ENCODE data around the gene TEN1.
A peak's percentile ranks its signal among the peaks of the same experiment; 100 is the strongest.

The TEN1 gene, protein sequence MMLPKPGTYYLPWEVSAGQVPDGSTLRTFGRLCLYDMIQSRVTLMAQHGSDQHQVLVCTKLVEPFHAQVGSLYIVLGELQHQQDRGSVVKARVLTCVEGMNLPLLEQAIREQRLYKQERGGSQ

DNA sequence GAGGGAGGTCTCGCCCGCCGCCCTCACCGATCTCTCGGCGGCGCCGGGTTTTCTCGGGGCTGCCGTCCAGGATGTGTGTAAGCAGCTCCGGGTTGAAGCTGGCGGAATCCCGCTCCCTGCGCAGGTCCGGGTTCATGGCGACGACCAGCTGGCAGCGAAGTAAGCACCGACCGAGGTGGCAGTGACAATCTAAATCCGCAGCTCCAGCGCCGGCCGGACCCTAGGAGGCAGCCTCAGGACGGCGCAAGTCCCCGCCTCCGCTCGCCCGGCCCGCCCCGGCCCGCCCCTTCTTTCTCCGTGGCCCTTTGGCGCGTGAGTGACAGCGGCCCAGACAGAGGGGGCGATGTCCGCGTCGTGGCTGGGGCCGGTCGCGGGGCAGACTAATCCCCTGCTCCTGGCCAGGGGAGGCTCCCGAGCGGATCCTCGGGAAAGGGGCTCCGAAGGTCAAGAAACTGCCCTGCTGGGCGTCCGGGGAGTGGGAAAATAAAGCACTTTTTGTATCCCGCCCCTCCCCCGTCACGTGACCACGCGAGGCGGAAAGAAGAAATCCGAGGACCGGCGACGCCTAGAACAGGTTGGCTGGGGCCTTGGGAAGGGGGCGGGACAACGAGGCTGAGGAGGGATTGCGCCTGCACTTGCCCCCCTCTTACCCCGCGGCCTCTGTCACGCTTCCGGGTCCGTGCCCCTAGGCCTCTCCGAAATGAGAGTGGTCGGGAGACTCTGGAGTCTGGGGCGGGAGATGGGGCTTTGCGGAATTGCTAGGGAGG lies at the start of gene TEN1, which contains the start of gene ACOX1:
TEN1 (plus strand) TSS at position 303 of the 767 bp plus-strand sequence. CDS start 6,953 bp downstream, outside the sequence.
ACOX1 (minus strand) TSS at position 229 of the 767 bp plus-strand sequence; CDS start at position 136, 93 bp downstream.
- Histone ChIP-seq H3K4me1 (ENCODE audit: control insufficient read depth, insufficient read depth, low read length) (peaks cover 9% of the 10 kb centered on the region), H3K36me3 (ENCODE audit: control insufficient read depth, insufficient read depth, low read length) (peaks cover 5% of the 10 kb centered on the region), H3K27me3 (ENCODE audit: control insufficient read depth, insufficient read depth, low read length) (no peaks in the 10 kb centered on the region), H3K9me3 (ENCODE audit: control insufficient read depth, insufficient read depth, low read length) (no peaks in the 10 kb centered on the region), H3K9ac (ENCODE audit: low read depth, low read length) (peak within 1 kb of the TSS; percentile 92), H3K4me3 (ENCODE audit: low read depth, low read length) (peak within 1 kb of the TSS; percentile 91)

DNA sequence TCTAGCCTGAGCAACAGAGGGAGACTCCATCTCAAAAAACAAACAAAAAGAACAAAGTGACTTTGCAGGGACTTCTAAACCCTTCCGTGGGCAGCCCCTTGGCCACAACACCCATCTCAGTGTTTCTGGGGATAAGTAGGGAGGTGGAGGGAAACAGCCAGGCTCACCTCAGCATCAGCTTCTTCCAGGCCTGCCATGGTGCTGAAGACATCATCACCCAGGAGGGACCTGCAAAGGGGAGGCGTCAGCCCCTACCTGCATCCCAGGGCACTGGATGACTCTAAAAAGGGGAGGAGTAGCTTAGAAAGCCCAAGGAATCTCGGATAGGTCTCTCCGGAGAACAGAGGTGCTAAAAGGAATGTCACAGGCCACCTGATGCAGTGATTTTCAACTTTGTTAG lies 48.0 kb upstream of the TEN1 start:
- Histone ChIP-seq H3K36me3 (ENCODE audit: control insufficient read depth, insufficient read depth, low read length) (no peaks in the 10 kb centered on the region), H3K27me3 (ENCODE audit: control insufficient read depth, insufficient read depth, low read length) (no peaks in the 10 kb centered on the region), H3K9ac (ENCODE audit: low read depth, low read length) (no peak overlapping the region), H3K4me3 (ENCODE audit: low read depth, low read length) (no peak overlapping the region), H3K4me1 (ENCODE audit: control insufficient read depth, insufficient read depth, low read length) (no peaks in the 10 kb centered on the region), H3K9me3 (ENCODE audit: control insufficient read depth, insufficient read depth, low read length) (no peaks in the 10 kb centered on the region)

GRCh38 chr17:75932852-75933251 lies 46.2 kb upstream of the TEN1 start:
- no peaks in the 10 kb centered on the region for H3K4me1 ChIP-seq (ENCODE audit: control insufficient read depth, insufficient read depth, low read length)
- H3K36me3 ChIP-seq (ENCODE audit: control insufficient read depth, insufficient read depth, low read length) = no peaks in the 10 kb centered on the region
- H3K27me3 ChIP-seq (ENCODE audit: control insufficient read depth, insufficient read depth, low read length) = no peaks in the 10 kb centered on the region
- H3K9me3 ChIP-seq (ENCODE audit: control insufficient read depth, insufficient read depth, low read length) = no peaks in the 10 kb centered on the region
- H3K9ac ChIP-seq (ENCODE audit: low read depth, low read length) = no peak overlapping the region
- no peak overlapping the region for H3K4me3 ChIP-seq (ENCODE audit: low read depth, low read length)

GRCh38 chr17:75933808-75934207 lies 45.2 kb upstream of the TEN1 start:
- Histone ChIP-seq H3K4me3 (ENCODE audit: low read depth, low read length) (no peak overlapping the region), H3K27me3 (ENCODE audit: control insufficient read depth, insufficient read depth, low read length) (no peaks in the 10 kb centered on the region), H3K9me3 (ENCODE audit: control insufficient read depth, insufficient read depth, low read length) (no peaks in the 10 kb centered on the region), H3K9ac (ENCODE audit: low read depth, low read length) (no peak overlapping the region), H3K36me3 (ENCODE audit: control insufficient read depth, insufficient read depth, low read length) (no peaks in the 10 kb centered on the region), H3K4me1 (ENCODE audit: control insufficient read depth, insufficient read depth, low read length) (no peaks in the 10 kb centered on the region)

DNA sequence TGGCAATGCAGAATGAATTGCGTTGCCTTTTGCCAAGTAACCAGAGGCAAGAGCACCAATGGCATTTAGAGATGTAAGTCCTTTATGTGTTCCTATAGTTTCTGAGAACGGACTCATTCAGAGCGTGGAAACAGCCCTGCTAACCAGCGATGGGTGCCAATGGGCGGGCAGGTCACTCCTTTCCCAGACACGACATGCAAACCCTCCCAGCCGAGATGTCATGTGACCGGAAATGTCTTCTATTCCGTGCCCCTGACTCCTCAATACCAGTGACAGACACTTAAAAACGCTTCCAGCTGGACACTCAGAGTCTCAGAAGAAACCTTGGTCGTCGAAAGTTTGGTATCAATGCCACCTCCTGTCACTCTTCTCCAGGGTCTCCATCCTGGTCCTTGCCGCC lies 41.4 kb upstream of the TEN1 start:
- Histone ChIP-seq H3K4me3 (ENCODE audit: low read depth, low read length) (no peak overlapping the region), H3K36me3 (ENCODE audit: control insufficient read depth, insufficient read depth, low read length) (no peaks in the 10 kb centered on the region), H3K4me1 (ENCODE audit: control insufficient read depth, insufficient read depth, low read length) (no peaks in the 10 kb centered on the region), H3K27me3 (ENCODE audit: control insufficient read depth, insufficient read depth, low read length) (no peaks in the 10 kb centered on the region), H3K9me3 (ENCODE audit: control insufficient read depth, insufficient read depth, low read length) (no peaks in the 10 kb centered on the region), H3K9ac (ENCODE audit: low read depth, low read length) (no peak overlapping the region)

- peak within 1 kb of the TSS; percentile 77 for H3K4me3 ChIP-seq (ENCODE audit: low read depth, low read length)
- no peaks in the 10 kb centered on the region for H3K9me3 ChIP-seq (ENCODE audit: control insufficient read depth, insufficient read depth, low read length)
Measured at GRCh38 chr17:75940727-75941441, 38.2 kb upstream of the TEN1 start, which contains the start of gene FBF1. Gene FBF1 (minus strand): TSS chr17:75941042. CDS start chr17:75938149, 2,893 bp downstream.

GRCh38 chr17:75941442-75941819 lies 37.6 kb upstream of the TEN1 start:
- Histone ChIP-seq H3K36me3 (ENCODE audit: control insufficient read depth, insufficient read depth, low read length) (no peaks in the 10 kb centered on the region), H3K9ac (ENCODE audit: low read depth, low read length) (no peak overlapping the region), H3K9me3 (ENCODE audit: control insufficient read depth, insufficient read depth, low read length) (no peaks in the 10 kb centered on the region), H3K4me1 (ENCODE audit: control insufficient read depth, insufficient read depth, low read length) (no peaks in the 10 kb centered on the region), H3K27me3 (ENCODE audit: control insufficient read depth, insufficient read depth, low read length) (no peaks in the 10 kb centered on the region), H3K4me3 (ENCODE audit: low read depth, low read length) (peak overlapping the region; percentile 6)

More at GRCh38 chr17:75940727-75941441, 38.2 kb upstream of the TEN1 start, which contains the start of gene FBF1:
- Histone ChIP-seq H3K36me3 (ENCODE audit: control insufficient read depth, insufficient read depth, low read length) (no peaks in the 10 kb centered on the region), H3K4me1 (ENCODE audit: control insufficient read depth, insufficient read depth, low read length) (no peaks in the 10 kb centered on the region), H3K27me3 (ENCODE audit: control insufficient read depth, insufficient read depth, low read length) (no peaks in the 10 kb centered on the region), H3K9ac (ENCODE audit: low read depth, low read length) (peak within 1 kb of the TSS; percentile 85)

DNA sequence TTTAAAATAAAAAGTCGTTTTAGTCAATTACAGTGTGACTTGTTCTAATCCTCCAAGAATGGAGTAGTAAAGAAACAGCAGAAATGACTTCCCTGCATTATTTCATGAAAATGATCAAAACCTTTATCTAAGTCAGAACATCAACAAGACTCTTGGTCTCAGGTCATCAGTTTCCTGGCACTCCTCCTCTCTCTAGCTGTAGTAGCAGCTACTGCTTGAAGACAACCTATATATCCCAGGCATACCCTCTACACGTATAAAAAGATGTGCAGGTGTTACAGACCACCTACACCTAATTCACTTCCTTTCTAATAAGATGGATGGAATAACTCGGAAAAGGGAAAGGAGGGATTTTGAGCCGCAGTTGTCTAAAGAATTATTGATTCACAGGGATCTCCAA lies 36.6 kb upstream of the TEN1 start:
- no peaks in the 10 kb centered on the region for H3K4me1 ChIP-seq (ENCODE audit: control insufficient read depth, insufficient read depth, low read length)
- no peak overlapping the region for H3K9ac ChIP-seq (ENCODE audit: low read depth, low read length)
- no peaks in the 10 kb centered on the region for H3K27me3 ChIP-seq (ENCODE audit: control insufficient read depth, insufficient read depth, low read length)
- H3K9me3 ChIP-seq (ENCODE audit: control insufficient read depth, insufficient read depth, low read length) = no peaks in the 10 kb centered on the region
- H3K4me3 ChIP-seq (ENCODE audit: low read depth, low read length) = no peak overlapping the region
- H3K36me3 ChIP-seq (ENCODE audit: control insufficient read depth, insufficient read depth, low read length) = no peaks in the 10 kb centered on the region

- H3K4me1 ChIP-seq (ENCODE audit: control insufficient read depth, insufficient read depth, low read length) = no peaks in the 10 kb centered on the region
- H3K27me3 ChIP-seq (ENCODE audit: control insufficient read depth, insufficient read depth, low read length) = no peaks in the 10 kb centered on the region
- no peak overlapping the region for H3K4me3 ChIP-seq (ENCODE audit: low read depth, low read length)
- H3K36me3 ChIP-seq (ENCODE audit: control insufficient read depth, insufficient read depth, low read length) = peaks cover 3% of the 10 kb centered on the region
- H3K9ac ChIP-seq (ENCODE audit: low read depth, low read length) = no peak overlapping the region
- H3K9me3 ChIP-seq (ENCODE audit: control insufficient read depth, insufficient read depth, low read length) = no peaks in the 10 kb centered on the region
Measured at GRCh38 chr17:75943491-75943890, 35.5 kb upstream of the TEN1 start.

GRCh38 chr17:75945211-75945610 lies 33.8 kb upstream of the TEN1 start:
- no peaks in the 10 kb centered on the region for H3K27me3 ChIP-seq (ENCODE audit: control insufficient read depth, insufficient read depth, low read length)
- no peak overlapping the region for H3K9ac ChIP-seq (ENCODE audit: low read depth, low read length)
- H3K4me3 ChIP-seq (ENCODE audit: low read depth, low read length) = no peak overlapping the region
- peaks cover 14% of the 10 kb centered on the region for H3K36me3 ChIP-seq (ENCODE audit: control insufficient read depth, insufficient read depth, low read length)
- no peaks in the 10 kb centered on the region for H3K4me1 ChIP-seq (ENCODE audit: control insufficient read depth, insufficient read depth, low read length)
- no peaks in the 10 kb centered on the region for H3K9me3 ChIP-seq (ENCODE audit: control insufficient read depth, insufficient read depth, low read length)

- Histone ChIP-seq H3K27me3 (ENCODE audit: control insufficient read depth, insufficient read depth, low read length) (no peaks in the 10 kb centered on the region), H3K4me3 (ENCODE audit: low read depth, low read length) (no peak overlapping the region), H3K9me3 (ENCODE audit: control insufficient read depth, insufficient read depth, low read length) (no peaks in the 10 kb centered on the region), H3K36me3 (ENCODE audit: control insufficient read depth, insufficient read depth, low read length) (peaks cover 30% of the 10 kb centered on the region), H3K9ac (ENCODE audit: low read depth, low read length) (no peak overlapping the region), H3K4me1 (ENCODE audit: control insufficient read depth, insufficient read depth, low read length) (no peaks in the 10 kb centered on the region)
Measured at GRCh38 chr17:75950421-75950820, 28.6 kb upstream of the TEN1 start.

Measured in iPS-15b (cell line).